BJ (cell line): ENCODE results near the gene GRIFIN. TPM values are rescaled to one million over a fixed set of nuclear protein-coding genes. Genes with fewer than 3 reads are reported as not detected.

Experiments
- CTCF ChIA-PET: fragments of 350-600 bp; formaldehyde crosslinking; extraction: SDS; loops from one replicate; lab custom pipeline; 2021; ENCODE audit warnings: antibody characterized with exemption, inconsistent platforms; lab: Yijun Ruan, JAX
- POLR2A ChIA-PET: fragments of 300-600 bp; sonication (Branson Sonifier 250); formaldehyde crosslinking; extraction: SDS; loops from one replicate; lab custom pipeline; 2021; ENCODE audit warnings: antibody characterized with exemption; lab: Charles Lee
- DNase-seq: peaks from one replicate; pipeline ENCODE4 v3.0.0-alpha.2; 2011; ENCODE audit warnings: low read depth
- H3K27me3 ChIP-seq: 2 replicates; pipeline ENCODE4 v1.6.0; 2011; ENCODE audit warnings: low read length; ENCODE audit not compliant: control insufficient read depth, insufficient read depth
- H3K36me3 ChIP-seq: 2 replicates; pipeline ENCODE4 v1.5.1; 2011; ENCODE audit warnings: low read length; ENCODE audit not compliant: control insufficient read depth, insufficient read depth
- H3K4me3 ChIP-seq: 2 replicates; pipeline ENCODE4 v1.5.1; 2011; ENCODE audit warnings: low read depth, mild to moderate bottlenecking, control low read depth, low read length
- polyA plus RNA-seq: library from polyadenylated mRNA; depleted of rRNA; stranded (reverse); fragments of >200 nt; gene quantifications from 2 replicates; pipeline ENCODE4 v1.2.3, GENCODE V29; 2011
- TF ChIP-seq, protein P1 (sequence below): IDR thresholded peaks from 2 replicates; pipeline ENCODE4 v1.5.1; 2011; ENCODE audit warnings: low read depth, mild to moderate bottlenecking, control low read depth, inconsistent platforms, low read length, moderate library complexity; ENCODE audit not compliant: insufficient read depth

GRIFIN gene
- polyA plus RNA-seq, 1 experiment = not detected

DNA sequence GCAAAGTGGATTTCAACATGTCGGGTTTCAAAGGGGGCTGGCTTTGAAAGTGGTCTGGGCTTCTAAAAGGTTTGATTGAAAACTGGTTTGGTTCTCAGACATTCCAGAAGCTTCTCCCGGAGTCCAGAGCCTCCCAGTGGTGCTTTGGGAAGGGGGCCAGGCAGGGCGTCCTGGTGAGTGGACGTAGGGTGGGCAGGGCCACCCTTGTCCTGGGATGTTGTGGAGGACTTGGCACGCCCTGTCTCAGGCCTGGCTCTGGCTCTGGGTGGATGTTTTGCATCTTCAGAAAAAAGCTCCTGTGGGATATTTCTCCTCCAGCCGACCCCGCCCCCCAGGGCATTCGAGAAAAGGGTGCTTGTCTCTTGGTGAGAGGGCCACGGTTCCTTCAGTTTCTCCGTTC is 31.2 kb downstream of the GRIFIN start:
- Histone ChIP-seq H3K27me3 (no peaks in the 10 kb centered on the region), H3K4me3 (no peak overlapping the region), H3K36me3 (no peaks in the 10 kb centered on the region)
- POLR2A ChIA-PET = no interaction called here
- TF ChIP-seq, protein P1, sequence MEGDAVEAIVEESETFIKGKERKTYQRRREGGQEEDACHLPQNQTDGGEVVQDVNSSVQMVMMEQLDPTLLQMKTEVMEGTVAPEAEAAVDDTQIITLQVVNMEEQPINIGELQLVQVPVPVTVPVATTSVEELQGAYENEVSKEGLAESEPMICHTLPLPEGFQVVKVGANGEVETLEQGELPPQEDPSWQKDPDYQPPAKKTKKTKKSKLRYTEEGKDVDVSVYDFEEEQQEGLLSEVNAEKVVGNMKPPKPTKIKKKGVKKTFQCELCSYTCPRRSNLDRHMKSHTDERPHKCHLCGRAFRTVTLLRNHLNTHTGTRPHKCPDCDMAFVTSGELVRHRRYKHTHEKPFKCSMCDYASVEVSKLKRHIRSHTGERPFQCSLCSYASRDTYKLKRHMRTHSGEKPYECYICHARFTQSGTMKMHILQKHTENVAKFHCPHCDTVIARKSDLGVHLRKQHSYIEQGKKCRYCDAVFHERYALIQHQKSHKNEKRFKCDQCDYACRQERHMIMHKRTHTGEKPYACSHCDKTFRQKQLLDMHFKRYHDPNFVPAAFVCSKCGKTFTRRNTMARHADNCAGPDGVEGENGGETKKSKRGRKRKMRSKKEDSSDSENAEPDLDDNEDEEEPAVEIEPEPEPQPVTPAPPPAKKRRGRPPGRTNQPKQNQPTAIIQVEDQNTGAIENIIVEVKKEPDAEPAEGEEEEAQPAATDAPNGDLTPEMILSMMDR = no peak
- CTCF ChIA-PET = interaction anchor here (1.0 to 1.7 kb wide), 2 partner anchors 18 to 24 kb away, joined by 3 to 4 read pairs; no protein-coding TSS in a partner anchor
- no peak for DNase-seq

DNA sequence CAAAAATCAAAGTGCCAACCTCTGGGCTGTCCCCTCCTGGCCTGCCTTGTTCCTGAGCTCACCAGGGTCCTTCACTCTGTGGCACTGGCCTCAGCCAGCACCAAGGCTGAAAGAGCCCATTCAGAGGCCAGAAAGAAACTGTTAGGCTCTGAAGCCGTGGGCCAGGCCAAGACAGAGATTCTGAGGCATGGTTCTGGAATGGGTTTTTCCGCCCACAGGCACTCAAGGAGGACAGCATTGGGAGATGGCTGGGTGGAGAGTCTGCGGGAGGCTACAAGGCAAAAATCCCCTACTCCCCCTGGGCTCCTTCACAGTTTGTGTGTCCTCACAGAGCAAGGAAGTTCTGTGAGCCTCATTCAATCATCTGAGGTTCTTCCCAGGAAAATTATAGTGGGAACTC is 31.7 kb downstream of the GRIFIN start:
- no peaks in the 10 kb centered on the region for H3K27me3 ChIP-seq
- POLR2A ChIA-PET = no interaction called here
- CTCF ChIA-PET = interaction anchor here (1.0 kb wide), 1 partner anchor 17 kb away, joined by 4 read pairs; no protein-coding TSS in a partner anchor
- TF ChIP-seq, protein P1 = no peak
- H3K36me3 ChIP-seq = no peaks in the 10 kb centered on the region
- H3K4me3 ChIP-seq = no peak overlapping the region
- DNase-seq = peak; percentile 33

DNA sequence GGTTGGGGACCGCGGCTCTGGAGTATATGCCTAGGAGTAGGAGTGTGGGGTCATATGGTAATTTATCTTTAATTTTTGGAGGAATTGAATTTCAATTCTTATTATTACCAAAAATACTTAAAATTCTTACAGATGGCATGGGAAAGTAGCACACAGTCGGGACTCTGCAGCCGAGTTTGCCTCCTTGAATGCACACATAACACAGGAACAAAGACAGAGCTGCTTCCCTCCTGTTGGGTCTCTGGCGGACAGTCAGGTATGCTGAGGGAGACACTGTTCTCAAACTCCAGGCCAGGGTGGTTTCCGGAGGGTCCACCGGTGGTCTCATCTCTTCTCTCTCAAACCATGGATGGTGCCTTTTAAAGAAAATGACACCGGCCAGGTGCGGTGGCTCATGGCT is 32.7 kb downstream of the GRIFIN start:
- TF ChIP-seq, protein P1 = no peak
- CTCF ChIA-PET = no interaction called here

DNA sequence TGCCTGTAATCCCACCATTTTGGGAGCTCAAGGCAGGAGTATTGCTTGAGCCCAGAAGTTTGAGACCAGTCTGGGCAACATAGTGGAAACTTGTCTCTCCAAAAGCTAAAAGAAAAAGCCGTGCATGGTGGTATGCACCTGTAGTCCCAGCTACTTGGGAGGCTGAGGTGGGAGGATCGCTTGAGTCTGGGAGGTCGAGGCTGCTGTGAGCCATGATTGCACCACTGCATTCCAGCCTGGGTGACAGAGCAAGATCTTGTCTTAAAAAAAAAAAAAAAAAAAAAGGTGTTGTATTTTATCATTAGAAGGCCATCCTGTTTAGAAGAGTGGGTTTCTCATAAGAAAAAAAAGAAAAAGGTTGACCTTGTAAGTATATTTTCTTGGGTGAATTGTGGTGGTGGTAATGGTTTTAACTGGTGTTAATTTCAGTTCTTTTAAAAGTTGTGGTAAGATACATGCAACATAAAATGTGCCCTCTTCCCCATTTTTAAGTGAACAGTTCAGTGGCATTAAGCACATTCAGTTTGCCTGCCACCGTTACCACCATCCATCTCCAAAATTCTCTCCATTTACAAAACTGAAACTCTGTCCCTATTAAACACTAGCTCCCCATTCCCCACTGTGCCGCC is 34.7 kb downstream of the GRIFIN start:
- H3K4me3 ChIP-seq = no peak overlapping the region
- POLR2A ChIA-PET = no interaction called here
- TF ChIP-seq, protein P1 = no peak
- no peaks in the 10 kb centered on the region for H3K27me3 ChIP-seq
- CTCF ChIA-PET = interaction anchor here (0.8 to 1.3 kb wide), 2 partner anchors 10 to 11 kb away, joined by 3 read pairs; no protein-coding TSS in a partner anchor
- H3K36me3 ChIP-seq = no peaks in the 10 kb centered on the region; the same call in 1 of the 2 replicates
- no peak for DNase-seq

More for the DNA sequence above, 32.7 kb downstream of the GRIFIN start:
- no peak for DNase-seq
- Histone ChIP-seq H3K4me3 (no peak overlapping the region), H3K36me3 (no peaks in the 10 kb centered on the region), H3K27me3 (no peaks in the 10 kb centered on the region)
- POLR2A ChIA-PET = no interaction called here

DNA sequence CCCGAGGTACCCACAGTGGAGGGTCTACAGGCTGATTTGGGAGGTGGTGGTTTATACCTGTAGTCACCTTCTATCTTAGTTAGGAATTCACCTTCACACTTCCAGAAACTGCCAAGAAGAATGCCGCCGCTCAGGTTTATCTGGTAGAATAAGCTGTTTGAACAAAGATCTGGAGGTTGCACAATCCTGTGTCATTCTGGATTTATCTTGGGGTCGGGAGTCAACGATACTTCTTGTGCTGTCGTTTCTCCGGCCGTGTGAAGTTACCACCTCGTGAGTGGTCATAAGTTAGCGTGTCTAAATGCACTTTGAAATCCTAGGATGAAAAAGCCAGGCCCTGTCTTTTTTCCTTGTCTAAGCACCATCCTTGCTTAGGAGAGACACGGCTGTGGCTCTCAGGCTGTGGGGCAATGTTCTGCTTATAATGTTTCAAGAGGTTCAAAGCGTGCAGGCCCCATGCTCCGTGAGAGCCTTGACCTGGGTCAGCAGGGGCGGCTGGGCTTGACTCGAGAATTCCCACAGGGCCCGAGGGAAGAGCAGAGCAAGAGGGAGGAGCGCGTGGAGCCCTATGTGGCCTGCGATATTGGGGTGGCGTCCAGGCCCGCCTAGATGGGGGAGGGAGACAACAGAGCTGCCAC is 35.5 kb downstream of the GRIFIN start:
- ChIA-PET CTCF (interaction anchor here (0.7 to 1.4 kb wide), 2 partner anchors 10 to 32 kb away, joined by 3 to 5 read pairs; no protein-coding TSS in a partner anchor), POLR2A (no interaction called here)
- Histone ChIP-seq H3K4me3 (no peak overlapping the region), H3K36me3 (no peaks in the 10 kb centered on the region; the same call in 1 of the 2 replicates), H3K27me3 (no peaks in the 10 kb centered on the region)
- no peak for DNase-seq
- TF ChIP-seq, protein P1 = no peak
